ENCODE measurements around the gene XPA. TPM values are rescaled to one million over a fixed set of nuclear protein-coding genes. Genes with fewer than 3 reads are reported as not detected.

Gene XPA
- total and polyA plus RNA-seq, 10 of the 15 experiments (the other 5 are each of a cell fraction or from before 2014, with no cell fraction given), result 6.2 to 19.9 (median 12.3) TPM

DNA sequence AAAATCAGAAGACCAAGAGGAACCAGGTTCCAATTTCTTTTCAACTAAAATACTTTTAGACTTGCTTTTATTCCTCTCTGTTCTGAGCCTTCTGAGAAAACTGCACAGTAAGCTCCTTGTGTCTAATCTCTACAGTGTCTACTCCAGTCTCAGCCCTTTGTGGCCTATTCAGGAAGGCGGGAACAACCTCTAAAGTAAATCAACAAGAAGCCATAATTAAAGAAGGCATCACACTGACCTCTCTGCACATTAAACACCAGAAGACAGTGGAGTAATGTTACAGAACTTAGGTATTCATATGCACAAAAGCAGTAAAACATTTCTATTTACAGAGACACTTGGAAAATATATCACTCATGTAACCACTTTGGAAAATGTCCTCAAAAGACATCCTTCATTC is 14.9 kb downstream of the XPA start:
- in situ Hi-C loops (cut with MboI), result no loop called here
- no TSS peak for BruUV-seq (replicated peaks)
- CTCF ChIA-PET, result interaction anchor here (0.6 to 1.3 kb wide), 2 partner anchors 19 to 1094 kb away, joined by 3 to 4 read pairs; no protein-coding TSS in a partner anchor
- TF ChIP-seq TARDBP (IDR thresholded peaks at IDR 0.05; ENCODE audit: borderline replicate concordance), result no peak
- TF ChIP-seq MXI1 (IDR thresholded peaks at IDR 0.05; ENCODE audit: low read depth, low read length), result no peak
- TF ChIP-seq, protein P1, sequence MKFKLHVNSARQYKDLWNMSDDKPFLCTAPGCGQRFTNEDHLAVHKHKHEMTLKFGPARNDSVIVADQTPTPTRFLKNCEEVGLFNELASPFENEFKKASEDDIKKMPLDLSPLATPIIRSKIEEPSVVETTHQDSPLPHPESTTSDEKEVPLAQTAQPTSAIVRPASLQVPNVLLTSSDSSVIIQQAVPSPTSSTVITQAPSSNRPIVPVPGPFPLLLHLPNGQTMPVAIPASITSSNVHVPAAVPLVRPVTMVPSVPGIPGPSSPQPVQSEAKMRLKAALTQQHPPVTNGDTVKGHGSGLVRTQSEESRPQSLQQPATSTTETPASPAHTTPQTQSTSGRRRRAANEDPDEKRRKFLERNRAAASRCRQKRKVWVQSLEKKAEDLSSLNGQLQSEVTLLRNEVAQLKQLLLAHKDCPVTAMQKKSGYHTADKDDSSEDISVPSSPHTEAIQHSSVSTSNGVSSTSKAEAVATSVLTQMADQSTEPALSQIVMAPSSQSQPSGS (IDR thresholded peaks at IDR 0.05; ENCODE audit: low read length), result no peak
- TF ChIP-seq CHD1 (IDR thresholded peaks at IDR 0.05; ENCODE audit: low read depth, low read length), result no peak
- no peak for TF ChIP-seq NFXL1 (IDR thresholded peaks at IDR 0.05; ENCODE audit: borderline replicate concordance)
- no peak for TF ChIP-seq SMARCA5 (IDR thresholded peaks at IDR 0.05)
- TF ChIP-seq, protein P2, sequence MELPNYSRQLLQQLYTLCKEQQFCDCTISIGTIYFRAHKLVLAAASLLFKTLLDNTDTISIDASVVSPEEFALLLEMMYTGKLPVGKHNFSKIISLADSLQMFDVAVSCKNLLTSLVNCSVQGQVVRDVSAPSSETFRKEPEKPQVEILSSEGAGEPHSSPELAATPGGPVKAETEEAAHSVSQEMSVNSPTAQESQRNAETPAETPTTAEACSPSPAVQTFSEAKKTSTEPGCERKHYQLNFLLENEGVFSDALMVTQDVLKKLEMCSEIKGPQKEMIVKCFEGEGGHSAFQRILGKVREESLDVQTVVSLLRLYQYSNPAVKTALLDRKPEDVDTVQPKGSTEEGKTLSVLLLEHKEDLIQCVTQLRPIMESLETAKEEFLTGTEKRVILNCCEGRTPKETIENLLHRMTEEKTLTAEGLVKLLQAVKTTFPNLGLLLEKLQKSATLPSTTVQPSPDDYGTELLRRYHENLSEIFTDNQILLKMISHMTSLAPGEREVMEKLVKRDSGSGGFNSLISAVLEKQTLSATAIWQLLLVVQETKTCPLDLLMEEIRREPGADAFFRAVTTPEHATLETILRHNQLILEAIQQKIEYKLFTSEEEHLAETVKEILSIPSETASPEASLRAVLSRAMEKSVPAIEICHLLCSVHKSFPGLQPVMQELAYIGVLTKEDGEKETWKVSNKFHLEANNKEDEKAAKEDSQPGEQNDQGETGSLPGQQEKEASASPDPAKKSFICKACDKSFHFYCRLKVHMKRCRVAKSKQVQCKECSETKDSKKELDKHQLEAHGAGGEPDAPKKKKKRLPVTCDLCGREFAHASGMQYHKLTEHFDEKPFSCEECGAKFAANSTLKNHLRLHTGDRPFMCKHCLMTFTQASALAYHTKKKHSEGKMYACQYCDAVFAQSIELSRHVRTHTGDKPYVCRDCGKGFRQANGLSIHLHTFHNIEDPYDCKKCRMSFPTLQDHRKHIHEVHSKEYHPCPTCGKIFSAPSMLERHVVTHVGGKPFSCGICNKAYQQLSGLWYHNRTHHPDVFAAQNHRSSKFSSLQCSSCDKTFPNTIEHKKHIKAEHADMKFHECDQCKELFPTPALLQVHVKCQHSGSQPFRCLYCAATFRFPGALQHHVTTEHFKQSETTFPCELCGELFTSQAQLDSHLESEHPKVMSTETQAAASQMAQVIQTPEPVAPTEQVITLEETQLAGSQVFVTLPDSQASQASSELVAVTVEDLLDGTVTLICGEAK (IDR thresholded peaks at IDR 0.05; ENCODE audit: borderline replicate concordance), result no peak
- TF ChIP-seq, protein P3, sequence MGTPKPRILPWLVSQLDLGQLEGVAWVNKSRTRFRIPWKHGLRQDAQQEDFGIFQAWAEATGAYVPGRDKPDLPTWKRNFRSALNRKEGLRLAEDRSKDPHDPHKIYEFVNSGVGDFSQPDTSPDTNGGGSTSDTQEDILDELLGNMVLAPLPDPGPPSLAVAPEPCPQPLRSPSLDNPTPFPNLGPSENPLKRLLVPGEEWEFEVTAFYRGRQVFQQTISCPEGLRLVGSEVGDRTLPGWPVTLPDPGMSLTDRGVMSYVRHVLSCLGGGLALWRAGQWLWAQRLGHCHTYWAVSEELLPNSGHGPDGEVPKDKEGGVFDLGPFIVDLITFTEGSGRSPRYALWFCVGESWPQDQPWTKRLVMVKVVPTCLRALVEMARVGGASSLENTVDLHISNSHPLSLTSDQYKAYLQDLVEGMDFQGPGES (IDR thresholded peaks at IDR 0.05), result no peak
- no peak for TF ChIP-seq POLR2AphosphoS2 (IDR thresholded peaks at IDR 0.05; ENCODE audit: low read depth, low read length)
- TF ChIP-seq ZNF207 (IDR thresholded peaks at IDR 0.05; ENCODE audit: borderline replicate concordance), result no peak
- no peak for TF ChIP-seq ZNF274 (IDR thresholded peaks at IDR 0.05; ENCODE audit: insufficient read depth, insufficient read length)
- TF ChIP-seq, protein P4, sequence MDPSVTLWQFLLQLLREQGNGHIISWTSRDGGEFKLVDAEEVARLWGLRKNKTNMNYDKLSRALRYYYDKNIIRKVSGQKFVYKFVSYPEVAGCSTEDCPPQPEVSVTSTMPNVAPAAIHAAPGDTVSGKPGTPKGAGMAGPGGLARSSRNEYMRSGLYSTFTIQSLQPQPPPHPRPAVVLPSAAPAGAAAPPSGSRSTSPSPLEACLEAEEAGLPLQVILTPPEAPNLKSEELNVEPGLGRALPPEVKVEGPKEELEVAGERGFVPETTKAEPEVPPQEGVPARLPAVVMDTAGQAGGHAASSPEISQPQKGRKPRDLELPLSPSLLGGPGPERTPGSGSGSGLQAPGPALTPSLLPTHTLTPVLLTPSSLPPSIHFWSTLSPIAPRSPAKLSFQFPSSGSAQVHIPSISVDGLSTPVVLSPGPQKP (IDR thresholded peaks at IDR 0.05; ENCODE audit: low read depth, low read length), result no peak
- no peak for TF ChIP-seq YY1 (IDR thresholded peaks at IDR 0.05; ENCODE audit: low read depth, low read length)

More for the DNA sequence above, 14.9 kb downstream of the XPA start:
- FAIRE-seq (no peak), DNase-seq (ENCODE audit: low read depth, low spot score) (no peak), ATAC-seq (no peak)
- Histone ChIP-seq H3K4me1 (ENCODE audit: control insufficient read depth, insufficient read depth, low read length) (no peaks in the 10 kb centered on the region), H4K20me1 (ENCODE audit: control insufficient read depth, insufficient read depth) (no peaks in the 10 kb centered on the region), H3K9ac (ENCODE audit: control insufficient read depth, insufficient read depth, low read length) (no peak overlapping the region), H3K27me3 (replicated peaks in 1 of 2; ENCODE audit: control insufficient read depth in 2 of 2, insufficient read depth in 2 of 2, low read length in 1 of 2) (no peaks in the 10 kb centered on the region), H3K4me3 (no peak overlapping the region), H3K9me3 (replicated peaks; ENCODE audit: control insufficient read depth, insufficient read depth, low read length) (no peaks in the 10 kb centered on the region), H3K36me3 (ENCODE audit: control insufficient read depth in 2 of 2, insufficient read depth in 2 of 2, low read length in 1 of 2) (peaks cover 1 to 16% of the 10 kb centered on the region in 2 experiments), H3K4me2 (ENCODE audit: control insufficient read depth, insufficient read depth) (no peak overlapping the region), H2AFZ (ENCODE audit: control insufficient read depth, low read depth, low read length) (no peak overlapping the region), H3K79me2 (ENCODE audit: control insufficient read depth, insufficient read depth, low read length) (no peaks in the 10 kb centered on the region), H3K27ac (ENCODE audit: control insufficient read depth, insufficient read depth) (no peak overlapping the region)
- 96% methylated on average over 1 of the region's 1 CpG for WGBS (ENCODE audit: insufficient coverage, insufficient replicate concordance, low lambda C conversion rate, missing lambda C conversion rate)
- POLR2A ChIA-PET, result no interaction called here
- RAD21 ChIA-PET (ENCODE audit: unreplicated experiment), result no interaction called here
- SMC1A ChIA-PET (ENCODE audit: uncharacterized antibody, unreplicated experiment), result interaction anchor here (0.6 to 1.4 kb wide), 2 partner anchors 10 to 51 kb away, joined by 3 to 4 read pairs; no protein-coding TSS in a partner anchor
- intact Hi-C loops (cut with micrococcal nuclease; ENCODE audit: unreplicated experiment), result no loop called here

All from GM12878 (cell line).